MCF 10A (cell line): ENCODE measurements around the gene GLRA3. TPM values are rescaled to one million over a fixed set of nuclear protein-coding genes. Genes with fewer than 3 reads are reported as not detected.

Experiments
- BruUV-seq: library from RNA; stranded (reverse); fragments of 400-500 nt; replicated peaks from 2 replicates; lab custom pipeline; 2021; lab: Mats Ljungman, UMichigan
- CTCF ChIA-PET: fragments of 300-600 bp; sonication (Branson Sonifier 250); formaldehyde crosslinking; extraction: SDS; loops from one replicate; lab custom pipeline; 2021; ENCODE audit warnings: antibody characterized with exemption, inconsistent platforms; lab: Yijun Ruan, JAX
- POLR2A ChIA-PET: fragments of 300-600, 350-650 bp; sonication (Branson Sonifier 250); formaldehyde crosslinking; extraction: SDS; loops from one replicate; lab custom pipeline; 2020; ENCODE audit warnings: antibody characterized with exemption, inconsistent platforms; lab: Yijun Ruan, JAX
- DNase-seq: peaks from one replicate; pipeline ENCODE4 v3.0.0-alpha.2; 2018; ENCODE audit not compliant: unreplicated experiment
- H3K27ac Mint-ChIP-seq: one replicate; pipeline ENCODE4 v1.8.0; 2022; ENCODE audit warnings: mild to moderate bottlenecking, low read depth, mixed read lengths; ENCODE audit not compliant: unreplicated experiment
- H3K27me3 Mint-ChIP-seq: one replicate; pipeline ENCODE4 v1.8.0; 2022; ENCODE audit warnings: mixed read lengths; ENCODE audit not compliant: insufficient read depth, unreplicated experiment
- H3K36me3 Mint-ChIP-seq: one replicate; pipeline ENCODE4 v1.8.0; 2022; ENCODE audit warnings: mild to moderate bottlenecking, moderate library complexity, mixed read lengths; ENCODE audit not compliant: insufficient read depth, unreplicated experiment
- H3K4me1 Mint-ChIP-seq: one replicate; pipeline ENCODE4 v1.8.0; 2022; ENCODE audit warnings: mixed read lengths; ENCODE audit not compliant: insufficient read depth, unreplicated experiment
- H3K4me3 Mint-ChIP-seq: one replicate; pipeline ENCODE4 v1.8.0; 2022; ENCODE audit warnings: mild to moderate bottlenecking, moderate library complexity, mixed read lengths; ENCODE audit not compliant: unreplicated experiment
- H3K9me3 Mint-ChIP-seq: one replicate; pipeline ENCODE4 v1.8.0; 2022; ENCODE audit warnings: mixed read lengths; ENCODE audit not compliant: unreplicated experiment
- CTCF ChIP-seq: fragments of 200-600 bp; IDR thresholded peaks from one replicate; pipeline ENCODE4 v1.8.0; 2022; ENCODE audit warnings: antibody characterized with exemption, mild to moderate bottlenecking; ENCODE audit not compliant: unreplicated experiment
- intact Hi-C: fragments of 100-400 bp; cut with micrococcal nuclease; formaldehyde crosslinking; loops from 2 replicates; pipeline ENCODE4 v1.14.1; 2022
- total RNA-seq: library from RNA; stranded (reverse); gene quantifications from 2 replicates; pipeline ENCODE4 v1.2.3, GENCODE V29; 2022

The GLRA3 gene
- total RNA-seq, 1 experiment from 2014 or later, result not detected

GRCh38 chr4:174665799-174666198 lies 163.2 kb downstream of the GLRA3 start:
- ChIA-PET CTCF (interaction anchor here (0.7 kb wide), 1 partner anchor 9 kb away, joined by 3 read pairs; no protein-coding TSS in a partner anchor), POLR2A (no interaction called here)
- Mint-ChIP-seq H3K4me3 (no peak overlapping the region), H3K4me1 (peaks cover 5% of the 10 kb centered on the region), H3K36me3 (no peaks in the 10 kb centered on the region), H3K27me3 (no peaks in the 10 kb centered on the region), H3K27ac (no peak overlapping the region), H3K9me3 (no peaks in the 10 kb centered on the region)
- intact Hi-C loops, result no loop called here
- no peak for DNase-seq
- no peak for TF ChIP-seq CTCF
- no TSS peak for BruUV-seq

GRCh38 chr4:174663216-174663615 lies 165.8 kb downstream of the GLRA3 start:
- POLR2A ChIA-PET, result no interaction called here
- intact Hi-C loops, result no loop called here
- CTCF ChIA-PET, result no interaction called here
- no peaks in the 10 kb centered on the region for H3K9me3 Mint-ChIP-seq
- H3K4me3 Mint-ChIP-seq, result no peak overlapping the region
- H3K36me3 Mint-ChIP-seq, result no peaks in the 10 kb centered on the region
- H3K27ac Mint-ChIP-seq, result no peak overlapping the region
- peaks cover 5% of the 10 kb centered on the region for H3K4me1 Mint-ChIP-seq
- no TSS peak for BruUV-seq
- peak; percentile 25 for DNase-seq
- no peaks in the 10 kb centered on the region for H3K27me3 Mint-ChIP-seq
- no peak for TF ChIP-seq CTCF

- no TSS peak for BruUV-seq
- Mint-ChIP-seq H3K36me3 (no peaks in the 10 kb centered on the region), H3K27ac (no peak overlapping the region), H3K4me1 (no peaks in the 10 kb centered on the region), H3K9me3 (no peaks in the 10 kb centered on the region), H3K4me3 (no peak overlapping the region), H3K27me3 (no peaks in the 10 kb centered on the region)
- ChIA-PET POLR2A (interaction anchor here (0.8 kb wide), 1 partner anchor 11 kb away, joined by 5 read pairs; no protein-coding TSS in a partner anchor), CTCF (interaction anchor here (1.1 kb wide), 1 partner anchor 9 kb away, joined by 3 read pairs; no protein-coding TSS in a partner anchor)
- no peak for TF ChIP-seq CTCF
- DNase-seq, result no peak
- intact Hi-C loops, result no loop called here
Measured at GRCh38 chr4:174658246-174658645, 170.8 kb downstream of the GLRA3 start.

- DNase-seq, result no peak
- H3K36me3 Mint-ChIP-seq, result no peaks in the 10 kb centered on the region
- ChIA-PET POLR2A (interaction anchor here (0.7 to 0.8 kb wide), 2 partner anchors 10 to 296 kb away, joined by 3 to 5 read pairs; no protein-coding TSS in a partner anchor), CTCF (interaction anchor here (1.2 kb wide), 1 partner anchor 8 kb away, joined by 3 read pairs; no protein-coding TSS in a partner anchor)
- no peaks in the 10 kb centered on the region for H3K27me3 Mint-ChIP-seq
- no peaks in the 10 kb centered on the region for H3K4me1 Mint-ChIP-seq
- no peak overlapping the region for H3K4me3 Mint-ChIP-seq
- TF ChIP-seq CTCF, result no peak
- no peaks in the 10 kb centered on the region for H3K9me3 Mint-ChIP-seq
- no TSS peak for BruUV-seq
- intact Hi-C loops, result no loop called here
- H3K27ac Mint-ChIP-seq, result no peak overlapping the region
Measured at GRCh38 chr4:174657472-174657871, 171.6 kb downstream of the GLRA3 start.
